Mucosa of rectum (tissue), 2 donors: ENCODE measurements around the gene EVA1A.

Source experiments
- H3K27ac ChIP-seq, 2 donors: one replicate each; pipeline ENCODE4 v1.7.0; 2013; ENCODE audit warnings: inconsistent platforms in 2 of 2, low read depth in 2 of 2, low read length in 2 of 2
- H3K27me3 ChIP-seq, 2 donors: one replicate each; pipeline ENCODE4 v1.7.0; 2013; ENCODE audit warnings: low read length in 2 of 2; ENCODE audit not compliant: control insufficient read depth in 2 of 2, insufficient read depth in 2 of 2
- H3K36me3 ChIP-seq, 2 donors: one replicate each; pipeline ENCODE4 v1.7.0; 2013; ENCODE audit warnings: low read length in 2 of 2; ENCODE audit not compliant: control insufficient read depth in 2 of 2, insufficient read depth in 2 of 2
- H3K4me1 ChIP-seq, 2 donors: one replicate each; pipeline ENCODE4 v1.7.0; 2013; ENCODE audit warnings: low read length in 2 of 2, mild to moderate bottlenecking in 1 of 2; ENCODE audit not compliant: control insufficient read depth in 2 of 2, insufficient read depth in 2 of 2
- H3K4me3 ChIP-seq, 2 donors: one replicate each; pipeline ENCODE4 v1.7.0; 2013; ENCODE audit warnings: low read length in 2 of 2
- H3K9ac ChIP-seq, 2 donors: one replicate each; pipeline ENCODE4 v1.7.0; 2013; ENCODE audit warnings: low read length in 2 of 2, low read depth in 1 of 2, mild to moderate bottlenecking in 1 of 2
- H3K9me3 ChIP-seq, 2 donors: one replicate each; pipeline ENCODE4 v1.7.0; 2013; ENCODE audit warnings: low read length in 2 of 2; ENCODE audit not compliant: control insufficient read depth in 2 of 2
- donor health status: healthy.
- donor health status: Normal muscosa, but diverticular disease.

The EVA1A gene

DNA sequence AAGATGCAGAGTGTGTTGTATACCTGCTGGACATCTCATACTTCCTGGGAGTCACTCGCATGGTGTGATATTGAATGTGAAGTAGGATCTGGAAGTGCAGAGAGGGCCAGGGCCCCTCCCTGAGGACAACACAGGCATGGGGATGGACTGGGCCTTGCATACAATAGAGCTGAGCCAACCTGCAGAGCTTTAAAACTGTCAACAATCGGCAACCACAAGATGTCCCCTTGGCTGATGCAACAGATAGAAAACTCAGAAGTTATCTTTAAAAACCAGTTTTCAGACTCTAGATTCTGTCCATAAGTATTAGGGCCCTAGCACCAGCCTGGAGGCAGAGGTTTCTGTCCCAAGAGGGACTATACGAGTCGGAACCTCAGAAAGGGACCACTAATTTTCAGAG, 19.7 kb downstream of the EVA1A start:
- no peak overlapping the region for H3K27ac ChIP-seq
- no peak overlapping the region for H3K4me3 ChIP-seq
- H3K9ac ChIP-seq, result no peak overlapping the region
- no peaks in the 10 kb centered on the region for H3K36me3 ChIP-seq
- H3K4me1 ChIP-seq, result no peaks in the 10 kb centered on the region
- H3K27me3 ChIP-seq, result no peaks in the 10 kb centered on the region
- no peaks in the 10 kb centered on the region for H3K9me3 ChIP-seq

DNA sequence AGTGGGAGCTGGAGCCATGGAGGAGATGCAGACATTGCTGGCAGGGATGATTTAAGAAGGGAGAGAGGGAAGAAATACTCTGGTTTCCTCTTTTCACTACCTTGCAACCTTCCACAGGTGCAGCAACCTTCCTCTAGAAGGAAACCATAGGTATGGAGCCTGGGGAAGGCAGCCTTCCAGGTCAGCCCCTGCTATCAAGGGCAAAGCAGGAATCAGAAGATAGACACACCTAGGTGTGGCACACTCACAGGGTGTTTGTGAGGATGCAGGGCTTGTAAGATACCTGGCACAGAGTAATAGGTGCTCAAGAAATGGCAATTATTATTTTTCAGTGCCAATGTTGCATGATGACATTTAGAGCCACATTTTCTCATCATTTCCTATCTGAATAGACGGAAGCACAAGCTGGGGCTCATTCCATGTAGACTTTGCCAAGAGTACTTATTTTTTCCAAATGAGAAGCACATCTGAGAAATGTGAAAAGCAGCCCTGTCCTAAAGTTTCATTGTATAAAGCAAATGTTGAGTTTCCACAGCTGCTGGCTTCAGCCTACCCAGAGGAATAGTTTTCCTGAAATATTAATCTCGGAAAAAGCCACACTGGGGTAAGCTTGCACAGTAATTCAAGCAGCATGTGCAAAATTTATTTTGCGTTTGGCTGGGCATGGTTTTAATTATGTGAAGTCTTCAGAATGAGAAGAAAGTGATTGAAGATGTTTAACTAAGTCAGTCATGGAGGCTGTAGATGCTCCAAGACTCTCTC, 20.6 kb downstream of the EVA1A start:
- Histone ChIP-seq H3K9ac (no peak overlapping the region), H3K27me3 (no peaks in the 10 kb centered on the region), H3K9me3 (no peaks in the 10 kb centered on the region), H3K4me1 (no peaks in the 10 kb centered on the region), H3K27ac (no peak overlapping the region), H3K36me3 (no peaks in the 10 kb centered on the region), H3K4me3 (no peak overlapping the region)

- Histone ChIP-seq H3K27ac (no peak overlapping the region), H3K9ac (no peak overlapping the region), H3K4me1 (no peaks in the 10 kb centered on the region), H3K4me3 (no peak overlapping the region), H3K9me3 (no peaks in the 10 kb centered on the region), H3K36me3 (no peaks in the 10 kb centered on the region), H3K27me3 (no peaks in the 10 kb centered on the region)
Measured at GRCh38 chr2:75538521-75539490, 21.9 kb downstream of the EVA1A start.

DNA sequence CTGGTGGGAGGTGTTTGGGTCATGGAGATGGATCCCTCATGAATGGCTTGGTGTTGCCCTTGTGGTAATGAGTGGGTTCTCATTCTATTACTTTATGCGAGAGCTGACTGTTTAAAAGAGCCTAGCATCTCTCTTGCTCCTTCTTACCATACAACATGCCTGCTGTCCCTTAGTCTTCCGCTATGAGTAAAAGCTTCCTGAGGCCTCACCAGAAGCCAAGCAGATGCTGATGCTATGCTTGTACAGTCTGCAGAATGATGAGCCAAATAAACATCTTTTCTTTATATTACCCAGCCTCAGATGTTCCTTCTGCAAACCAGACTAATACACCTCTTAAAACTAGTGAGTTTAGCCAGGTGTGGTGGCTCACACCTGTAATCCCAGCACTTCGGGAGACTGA, 23.1 kb downstream of the EVA1A start:
- Histone ChIP-seq H3K4me1 (no peaks in the 10 kb centered on the region), H3K9me3 (no peaks in the 10 kb centered on the region), H3K4me3 (no peak overlapping the region), H3K27ac (no peak overlapping the region), H3K36me3 (no peaks in the 10 kb centered on the region), H3K27me3 (no peaks in the 10 kb centered on the region), H3K9ac (no peak overlapping the region)

GRCh38 chr2:75533135-75533534, 27.6 kb downstream of the EVA1A start:
- no peaks in the 10 kb centered on the region for H3K4me1 ChIP-seq
- H3K36me3 ChIP-seq, result no peaks in the 10 kb centered on the region
- H3K27me3 ChIP-seq, result no peaks in the 10 kb centered on the region
- no peaks in the 10 kb centered on the region for H3K9me3 ChIP-seq
- no peak overlapping the region for H3K27ac ChIP-seq
- no peak overlapping the region for H3K4me3 ChIP-seq
- no peak overlapping the region for H3K9ac ChIP-seq

- no peaks in the 10 kb centered on the region for H3K27me3 ChIP-seq
- H3K27ac ChIP-seq, result no peak overlapping the region
- no peak overlapping the region for H3K9ac ChIP-seq
- no peak overlapping the region for H3K4me3 ChIP-seq
- H3K9me3 ChIP-seq, result no peaks in the 10 kb centered on the region
- no peaks in the 10 kb centered on the region for H3K36me3 ChIP-seq
- H3K4me1 ChIP-seq, result no peaks in the 10 kb centered on the region
Measured at GRCh38 chr2:75532488-75532887, 28.3 kb downstream of the EVA1A start.

DNA sequence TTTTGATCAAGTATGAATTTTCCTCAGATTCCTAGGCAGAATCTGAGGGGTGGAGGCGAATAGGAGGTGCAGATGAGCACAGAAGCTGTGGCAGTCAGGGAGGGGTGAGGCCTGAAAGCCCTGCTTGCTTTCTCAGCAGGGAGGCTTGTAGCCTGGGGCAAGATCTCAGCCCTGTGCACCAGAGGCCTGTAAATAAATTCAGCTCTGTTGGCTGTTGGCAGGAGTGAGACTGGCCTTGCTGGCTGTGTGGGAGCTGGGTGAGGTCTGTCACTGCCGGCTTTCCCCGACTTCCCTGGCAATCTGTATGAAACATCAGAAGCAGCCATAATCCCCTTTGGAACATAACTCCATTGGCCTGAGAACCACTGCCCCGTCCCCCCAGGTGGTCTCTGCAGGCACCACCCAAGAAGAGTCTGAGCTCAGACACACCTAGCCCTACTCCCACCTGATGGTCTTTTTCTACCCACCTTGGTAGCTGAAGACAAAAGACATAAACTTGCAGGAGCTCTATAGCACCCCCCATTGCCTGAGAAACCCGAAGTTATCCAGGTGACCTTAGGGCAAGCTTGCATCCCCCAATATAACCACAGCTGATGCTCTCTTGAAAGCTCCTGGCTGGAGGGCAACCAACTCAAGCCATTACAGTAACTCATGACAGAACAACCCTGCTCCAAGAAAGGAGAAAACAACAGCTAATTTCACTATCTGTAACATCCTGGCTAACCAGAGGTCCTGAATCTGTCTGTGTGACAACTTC, 32.3 kb downstream of the EVA1A start:
- no peak overlapping the region for H3K9ac ChIP-seq
- no peak overlapping the region for H3K4me3 ChIP-seq
- H3K27ac ChIP-seq, result no peak overlapping the region
- H3K9me3 ChIP-seq, result no peaks in the 10 kb centered on the region
- H3K36me3 ChIP-seq, result no peaks in the 10 kb centered on the region
- H3K4me1 ChIP-seq, result no peaks in the 10 kb centered on the region
- H3K27me3 ChIP-seq, result no peaks in the 10 kb centered on the region

DNA sequence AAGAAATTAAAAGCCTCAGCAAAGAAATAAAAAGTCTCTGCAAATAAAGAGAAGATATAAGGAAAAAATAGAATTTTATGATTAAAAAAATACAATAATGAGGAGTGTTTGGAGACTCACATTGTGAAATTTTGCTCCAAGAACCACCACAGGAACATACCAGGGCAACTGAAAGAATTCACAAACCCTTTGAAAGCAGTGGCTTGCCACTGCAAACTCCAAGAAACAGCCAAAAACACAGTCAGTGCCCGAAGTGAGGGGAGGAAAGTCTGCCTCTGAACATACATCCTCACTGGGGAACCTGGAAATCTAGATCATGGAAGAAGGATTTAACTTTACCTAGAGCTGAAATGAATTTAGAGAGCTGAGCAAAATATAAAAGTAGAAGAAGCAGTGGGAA, 33.1 kb downstream of the EVA1A start:
- no peak overlapping the region for H3K9ac ChIP-seq
- no peaks in the 10 kb centered on the region for H3K36me3 ChIP-seq
- H3K27ac ChIP-seq, result no peak overlapping the region
- H3K27me3 ChIP-seq, result no peaks in the 10 kb centered on the region
- no peaks in the 10 kb centered on the region for H3K4me1 ChIP-seq
- no peak overlapping the region for H3K4me3 ChIP-seq
- no peaks in the 10 kb centered on the region for H3K9me3 ChIP-seq

DNA sequence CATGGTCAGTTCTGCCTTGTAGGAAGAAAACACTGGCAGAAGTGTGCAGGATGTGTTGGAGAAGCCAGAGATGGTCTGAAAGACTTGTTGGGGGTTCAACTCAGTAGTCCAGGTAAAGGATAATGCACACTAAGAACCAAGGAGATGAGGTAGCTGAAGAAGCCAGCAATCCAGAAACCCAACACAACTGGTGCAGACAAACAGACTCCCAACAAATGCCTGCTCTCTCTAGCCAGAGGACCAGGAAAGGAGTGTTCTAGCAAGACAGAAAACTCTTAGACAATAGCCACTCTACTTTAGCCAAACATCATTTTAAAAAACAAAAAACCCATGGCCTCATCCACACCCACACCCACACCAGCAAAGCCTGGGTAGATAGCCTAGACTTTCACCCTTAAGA, 33.9 kb downstream of the EVA1A start:
- H3K27ac ChIP-seq, result no peak overlapping the region
- H3K27me3 ChIP-seq, result no peaks in the 10 kb centered on the region
- H3K9me3 ChIP-seq, result no peaks in the 10 kb centered on the region
- H3K36me3 ChIP-seq, result no peaks in the 10 kb centered on the region
- no peak overlapping the region for H3K9ac ChIP-seq
- H3K4me3 ChIP-seq, result no peak overlapping the region
- H3K4me1 ChIP-seq, result no peaks in the 10 kb centered on the region
